RWPE1 (cell line): ENCODE measurements around the gene NEURL1.

Source experiments
- CTCF ChIA-PET: fragments of 350-600 bp; sonication (Branson Sonifier 250); formaldehyde crosslinking; extraction: SDS; loops from one replicate; lab custom pipeline; 2021; lab: Yijun Ruan, JAX
- POLR2A ChIA-PET: fragments of 400-600 bp; formaldehyde crosslinking; extraction: SDS; loops from one replicate; lab custom pipeline; 2020; ENCODE audit warnings: antibody characterized with exemption; ENCODE audit not compliant: low non-redundant PET; lab: Yijun Ruan, JAX
- DNase-seq: peaks from one replicate; pipeline ENCODE4 v3.0.0; 2012; ENCODE audit warnings: low spot score
- H3K27ac ChIP-seq: fragments of 450-650 bp; 2 replicates; pipeline ENCODE4 v1.5.1; 2017
- TF ChIP-seq, protein P1 (sequence below): fragments of 450-650 bp; conservative IDR thresholded peaks from 2 replicates; pipeline ENCODE4 v1.5.1; 2017; ENCODE audit warnings: low read depth, mild to moderate bottlenecking

The NEURL1 gene, protein sequence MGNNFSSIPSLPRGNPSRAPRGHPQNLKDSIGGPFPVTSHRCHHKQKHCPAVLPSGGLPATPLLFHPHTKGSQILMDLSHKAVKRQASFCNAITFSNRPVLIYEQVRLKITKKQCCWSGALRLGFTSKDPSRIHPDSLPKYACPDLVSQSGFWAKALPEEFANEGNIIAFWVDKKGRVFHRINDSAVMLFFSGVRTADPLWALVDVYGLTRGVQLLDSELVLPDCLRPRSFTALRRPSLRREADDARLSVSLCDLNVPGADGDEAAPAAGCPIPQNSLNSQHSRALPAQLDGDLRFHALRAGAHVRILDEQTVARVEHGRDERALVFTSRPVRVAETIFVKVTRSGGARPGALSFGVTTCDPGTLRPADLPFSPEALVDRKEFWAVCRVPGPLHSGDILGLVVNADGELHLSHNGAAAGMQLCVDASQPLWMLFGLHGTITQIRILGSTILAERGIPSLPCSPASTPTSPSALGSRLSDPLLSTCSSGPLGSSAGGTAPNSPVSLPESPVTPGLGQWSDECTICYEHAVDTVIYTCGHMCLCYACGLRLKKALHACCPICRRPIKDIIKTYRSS

DNA sequence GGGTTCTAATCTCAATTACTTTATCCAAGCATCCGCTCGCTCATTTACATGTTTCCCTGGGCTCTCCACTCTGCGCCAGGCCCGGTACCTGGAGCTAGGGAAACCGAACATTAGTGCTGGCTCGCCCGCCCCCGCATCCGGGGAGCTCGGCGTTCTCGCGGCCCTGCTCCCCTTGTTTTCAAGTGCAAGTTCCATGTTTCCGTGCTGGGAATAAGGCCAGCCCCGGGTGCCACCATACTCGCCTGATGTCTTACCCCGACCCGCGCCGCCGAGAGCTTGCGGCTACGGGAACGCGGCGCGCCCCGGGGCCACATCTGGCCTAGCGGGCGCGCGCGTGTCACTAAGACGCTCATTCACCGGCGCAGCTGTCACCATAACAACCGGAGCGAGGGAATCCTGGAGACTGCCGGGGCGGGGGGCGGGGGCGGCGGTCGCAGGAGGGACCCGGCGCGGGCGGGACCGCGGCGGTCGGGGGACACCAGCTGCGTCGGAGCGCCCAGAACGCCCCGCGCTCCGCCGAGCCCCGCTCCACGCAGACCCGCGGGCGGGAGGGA, at the start of gene NEURL1:
TSS of gene NEURL1 (plus strand) at position 344 of the 554 bp plus-strand sequence. CDS start 683 bp downstream, outside the sequence.
- ChIA-PET POLR2A (interaction anchor here (0.6 to 0.7 kb wide), 2 partner anchors 91 to 643 kb away, joined by 3 read pairs; no protein-coding TSS in a partner anchor), CTCF (interaction anchor here (0.7 to 1.7 kb wide), 4 partner anchors 12 to 193 kb away, joined by 3 to 8 read pairs (median 5); no protein-coding TSS in a partner anchor)
- no peak within 1 kb of the TSS for H3K27ac ChIP-seq
- no peak for DNase-seq
- TF ChIP-seq, protein P1, sequence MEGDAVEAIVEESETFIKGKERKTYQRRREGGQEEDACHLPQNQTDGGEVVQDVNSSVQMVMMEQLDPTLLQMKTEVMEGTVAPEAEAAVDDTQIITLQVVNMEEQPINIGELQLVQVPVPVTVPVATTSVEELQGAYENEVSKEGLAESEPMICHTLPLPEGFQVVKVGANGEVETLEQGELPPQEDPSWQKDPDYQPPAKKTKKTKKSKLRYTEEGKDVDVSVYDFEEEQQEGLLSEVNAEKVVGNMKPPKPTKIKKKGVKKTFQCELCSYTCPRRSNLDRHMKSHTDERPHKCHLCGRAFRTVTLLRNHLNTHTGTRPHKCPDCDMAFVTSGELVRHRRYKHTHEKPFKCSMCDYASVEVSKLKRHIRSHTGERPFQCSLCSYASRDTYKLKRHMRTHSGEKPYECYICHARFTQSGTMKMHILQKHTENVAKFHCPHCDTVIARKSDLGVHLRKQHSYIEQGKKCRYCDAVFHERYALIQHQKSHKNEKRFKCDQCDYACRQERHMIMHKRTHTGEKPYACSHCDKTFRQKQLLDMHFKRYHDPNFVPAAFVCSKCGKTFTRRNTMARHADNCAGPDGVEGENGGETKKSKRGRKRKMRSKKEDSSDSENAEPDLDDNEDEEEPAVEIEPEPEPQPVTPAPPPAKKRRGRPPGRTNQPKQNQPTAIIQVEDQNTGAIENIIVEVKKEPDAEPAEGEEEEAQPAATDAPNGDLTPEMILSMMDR, result no peak

DNA sequence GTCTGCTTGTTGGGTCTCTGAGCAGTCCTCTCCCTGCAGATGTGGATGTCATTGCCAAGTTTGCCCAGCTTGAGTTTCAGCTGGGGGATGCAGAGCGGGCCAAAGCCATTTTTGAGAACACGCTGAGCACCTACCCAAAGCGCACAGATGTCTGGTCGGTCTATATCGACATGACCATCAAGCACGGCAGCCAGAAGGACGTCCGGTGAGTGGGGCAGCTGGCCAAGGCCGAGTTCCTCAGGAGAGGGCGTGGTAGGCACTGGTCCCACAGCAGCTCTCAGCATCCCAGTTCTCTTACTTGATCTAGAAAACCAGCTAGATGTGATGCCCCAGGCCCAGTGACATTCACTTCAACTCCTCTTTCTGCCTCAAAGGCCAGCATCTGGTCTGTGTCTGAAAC, 49.0 kb upstream of the NEURL1 start:
- no peak for DNase-seq
- H3K27ac ChIP-seq, result peak overlapping the region; percentile 89
- CTCF ChIA-PET, result no interaction called here
- POLR2A ChIA-PET, result no interaction called here
- TF ChIP-seq, protein P1, result no peak

DNA sequence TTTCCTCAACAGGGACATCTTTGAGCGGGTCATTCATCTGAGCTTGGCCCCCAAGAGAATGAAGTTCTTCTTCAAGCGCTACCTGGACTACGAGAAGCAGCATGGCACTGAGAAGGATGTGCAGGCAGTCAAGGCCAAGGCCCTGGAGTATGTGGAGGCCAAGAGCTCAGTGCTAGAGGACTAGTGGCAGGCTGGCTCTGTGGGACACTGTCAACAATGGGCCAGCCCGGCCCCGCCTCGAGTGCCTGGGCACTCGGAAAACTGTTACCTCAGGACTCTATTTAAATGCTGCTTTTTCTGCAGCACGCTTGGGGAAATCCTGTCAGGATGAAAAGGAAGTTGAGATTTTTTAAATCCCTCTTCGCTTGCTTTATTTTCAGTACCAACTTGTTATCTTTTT, 48.1 kb upstream of the NEURL1 start:
- CTCF ChIA-PET, result interaction anchor here (0.6 kb wide), 1 partner anchor 695 kb away, joined by 3 read pairs; no protein-coding TSS in a partner anchor
- DNase-seq, result no peak
- peak overlapping the region; percentile 89 for H3K27ac ChIP-seq
- POLR2A ChIA-PET, result no interaction called here
- TF ChIP-seq, protein P1, result no peak

DNA sequence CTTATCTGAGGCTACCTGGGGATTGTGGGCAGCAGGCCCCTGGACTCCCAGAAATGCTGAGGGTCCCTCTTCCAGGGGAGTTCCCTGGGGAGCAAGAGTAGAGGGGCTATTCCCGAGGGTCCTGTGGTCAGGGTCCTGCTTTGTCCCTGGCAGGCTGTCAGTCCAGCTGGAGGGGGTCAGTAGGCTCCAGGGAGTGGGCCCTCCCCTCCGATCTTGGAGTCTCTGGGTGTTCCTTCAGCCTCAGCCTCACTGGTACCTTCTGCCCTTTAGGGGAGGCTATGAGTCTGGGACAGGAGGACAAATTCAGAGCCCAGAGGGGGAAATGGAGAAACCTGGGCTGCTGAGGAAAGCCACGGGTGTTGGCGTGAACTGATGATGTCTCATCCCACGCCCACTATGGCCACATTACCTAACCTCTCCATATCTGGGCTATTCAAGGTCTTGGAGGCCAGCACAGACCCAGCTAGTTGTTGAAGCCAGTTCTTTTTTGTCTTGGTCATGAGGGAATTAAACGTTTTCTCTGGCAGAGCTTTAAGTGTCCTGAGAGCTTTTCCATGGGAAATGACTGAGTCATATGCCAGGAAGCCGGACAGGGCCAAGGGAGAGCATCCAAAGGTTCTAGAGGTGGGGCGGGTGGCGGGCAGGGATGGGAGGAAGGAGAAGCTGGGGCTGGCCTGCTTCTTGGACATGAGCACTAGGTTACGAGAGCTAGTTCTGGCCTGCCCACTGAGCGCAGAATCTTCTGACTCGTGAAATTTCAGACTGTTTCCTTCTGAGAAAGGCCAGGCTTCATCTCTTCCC, 47.5 kb upstream of the NEURL1 start:
- H3K27ac ChIP-seq, result peak overlapping the region; percentile 89
- ChIA-PET POLR2A (interaction anchor here (0.6 kb wide), 1 partner anchor 559 kb away, joined by 3 read pairs; no protein-coding TSS in a partner anchor), CTCF (interaction anchor here (0.6 to 0.9 kb wide), 3 partner anchors 15 to 694 kb away, joined by 3 read pairs; no protein-coding TSS in a partner anchor)
- TF ChIP-seq, protein P1, result no peak
- DNase-seq, result no peak

DNA sequence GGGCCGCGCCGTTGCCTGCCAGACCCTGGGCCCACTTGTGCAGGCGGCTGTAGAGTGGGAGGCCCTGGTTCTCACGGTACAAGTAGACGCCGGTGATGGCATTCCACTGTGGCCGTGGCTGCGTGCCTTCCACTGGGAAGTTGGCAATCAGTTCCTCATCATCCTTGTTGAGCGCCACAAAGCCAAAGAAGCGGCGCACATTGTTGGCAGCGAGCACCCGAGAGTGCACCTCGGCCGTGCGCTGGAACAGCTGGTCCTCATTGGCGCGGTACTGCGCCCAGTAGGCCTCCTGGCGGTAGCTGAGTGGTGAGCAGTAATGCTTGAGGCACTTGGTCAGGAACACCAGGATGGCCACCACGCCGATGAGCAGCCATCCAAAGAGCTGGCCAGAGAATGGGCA, 46.3 kb upstream of the NEURL1 start:
- TF ChIP-seq, protein P1, result no peak
- no peak for DNase-seq
- ChIA-PET POLR2A (no interaction called here), CTCF (interaction anchor here (0.5 to 2.5 kb wide), 3 partner anchors 30 to 554 kb away, joined by 3 to 11 read pairs (median 4); no protein-coding TSS in a partner anchor)
- H3K27ac ChIP-seq, result peak overlapping the region; percentile 89
